ENCODE data around the gene CEP63. TPM values are rescaled to one million over a fixed set of nuclear protein-coding genes. Genes with fewer than 3 reads are reported as not detected.

Gene CEP63
- polyA plus RNA-seq, 3 donors, result 11.1 to 18.8 (median 17.2) TPM

DNA sequence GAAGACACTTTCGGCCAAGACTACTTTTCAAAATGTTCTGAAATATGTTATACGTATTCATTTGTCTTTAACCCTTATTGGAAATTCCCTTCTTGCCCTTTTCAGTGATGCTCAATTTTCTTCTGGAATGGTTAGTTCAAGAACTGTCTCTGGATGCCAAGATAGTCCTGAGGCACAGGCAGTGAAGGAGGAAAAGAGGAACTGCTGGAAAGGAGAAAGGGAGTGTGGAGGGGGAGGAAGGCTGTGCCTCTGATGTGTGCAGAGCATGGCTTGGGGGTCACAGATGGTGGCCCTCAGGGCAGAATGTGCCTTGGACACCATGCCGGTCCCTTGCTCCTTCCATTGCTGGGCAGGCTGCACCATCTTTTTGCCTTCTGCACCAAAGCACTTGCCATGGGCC lies 73.7 kb downstream of the CEP63 start:
- Mint-ChIP-seq H3K27ac (peak overlapping the region in 3 of 7 donors; percentile 1 to 17 (median 6)), H3K36me3 (peaks cover 41 to 44% of the 10 kb centered on the region in 2 donors), H3K9me3 (no peaks in the 10 kb centered on the region), H3K4me1 (peaks cover 20% of the 10 kb centered on the region), H3K4me3 (no peak overlapping the region), H3K27me3 (ENCODE audit: low read depth in 3 of 3) (no peaks in the 10 kb centered on the region)
- Histone ChIP-seq H2AFZ (ENCODE audit: insufficient read depth, low read depth, low read length, poor library complexity, severe bottlenecking) (no peak overlapping the region), H4K20me1 (ENCODE audit: insufficient read depth, low read length) (no peaks in the 10 kb centered on the region), H3K27ac (ENCODE audit: low read depth in 1 of 2, low read length in 2 of 2) (peak overlapping the region in 1 of 2 donors; percentile 13), H3K9ac (ENCODE audit: insufficient read depth, low read length, poor library complexity, severe bottlenecking) (no peak overlapping the region), H3K79me2 (ENCODE audit: insufficient read depth, low read length) (no peaks in the 10 kb centered on the region), H3K27me3 (ENCODE audit: control insufficient read depth in 2 of 2, insufficient read depth in 2 of 2, low read length in 2 of 2) (no peaks in the 10 kb centered on the region), H3K4me1 (ENCODE audit: control insufficient read depth in 1 of 2, insufficient read depth in 2 of 2, low read length in 2 of 2) (peaks cover 13 to 22% of the 10 kb centered on the region in 2 donors), H3K4me3 (replicated peaks in 1 of 3; ENCODE audit: low read depth in 2 of 3, low read length in 3 of 3) (no peak overlapping the region), H3K36me3 (replicated peaks in 1 of 2; ENCODE audit: control insufficient read depth in 1 of 2, insufficient read depth in 2 of 2, low read length in 2 of 2) (peaks cover 14 to 63% of the 10 kb centered on the region in 2 donors), H3K9me3 (replicated peaks in 1 of 2; ENCODE audit: control insufficient read depth in 1 of 2, insufficient read depth in 1 of 2, low read length in 2 of 2) (no peaks in the 10 kb centered on the region), H3K4me2 (replicated peaks; ENCODE audit: extremely low read depth, low read length, poor library complexity, severe bottlenecking) (no peak overlapping the region)
- TF ChIP-seq, protein P1, sequence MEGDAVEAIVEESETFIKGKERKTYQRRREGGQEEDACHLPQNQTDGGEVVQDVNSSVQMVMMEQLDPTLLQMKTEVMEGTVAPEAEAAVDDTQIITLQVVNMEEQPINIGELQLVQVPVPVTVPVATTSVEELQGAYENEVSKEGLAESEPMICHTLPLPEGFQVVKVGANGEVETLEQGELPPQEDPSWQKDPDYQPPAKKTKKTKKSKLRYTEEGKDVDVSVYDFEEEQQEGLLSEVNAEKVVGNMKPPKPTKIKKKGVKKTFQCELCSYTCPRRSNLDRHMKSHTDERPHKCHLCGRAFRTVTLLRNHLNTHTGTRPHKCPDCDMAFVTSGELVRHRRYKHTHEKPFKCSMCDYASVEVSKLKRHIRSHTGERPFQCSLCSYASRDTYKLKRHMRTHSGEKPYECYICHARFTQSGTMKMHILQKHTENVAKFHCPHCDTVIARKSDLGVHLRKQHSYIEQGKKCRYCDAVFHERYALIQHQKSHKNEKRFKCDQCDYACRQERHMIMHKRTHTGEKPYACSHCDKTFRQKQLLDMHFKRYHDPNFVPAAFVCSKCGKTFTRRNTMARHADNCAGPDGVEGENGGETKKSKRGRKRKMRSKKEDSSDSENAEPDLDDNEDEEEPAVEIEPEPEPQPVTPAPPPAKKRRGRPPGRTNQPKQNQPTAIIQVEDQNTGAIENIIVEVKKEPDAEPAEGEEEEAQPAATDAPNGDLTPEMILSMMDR (IDR thresholded peaks at IDR 0.05), result no peak
- intact Hi-C loops (cut with micrococcal nuclease), result no loop called here
- DNase-seq, result no peak
- 92% methylated on average over 2 of the region's 3 CpGs for WGBS (ENCODE audit: insufficient coverage)

- H3K27me3 Mint-ChIP-seq (ENCODE audit: low read depth in 3 of 3), result no peaks in the 10 kb centered on the region
- Histone ChIP-seq H3K27ac (ENCODE audit: low read depth in 1 of 2, low read length in 2 of 2) (peak overlapping the region; percentile 31 to 61), H3K4me3 (replicated peaks in 1 of 3; ENCODE audit: low read depth in 2 of 3, low read length in 3 of 3) (no peak overlapping the region), H3K27me3 (ENCODE audit: control insufficient read depth in 2 of 2, insufficient read depth in 2 of 2, low read length in 2 of 2) (no peaks in the 10 kb centered on the region), H3K9me3 (replicated peaks in 1 of 2; ENCODE audit: control insufficient read depth in 1 of 2, insufficient read depth in 1 of 2, low read length in 2 of 2) (no peaks in the 10 kb centered on the region), H3K9ac (ENCODE audit: insufficient read depth, low read length, poor library complexity, severe bottlenecking) (no peak overlapping the region), H3K79me2 (ENCODE audit: insufficient read depth, low read length) (no peaks in the 10 kb centered on the region), H2AFZ (ENCODE audit: insufficient read depth, low read depth, low read length, poor library complexity, severe bottlenecking) (peak overlapping the region; percentile 6), H3K4me1 (ENCODE audit: control insufficient read depth in 1 of 2, insufficient read depth in 2 of 2, low read length in 2 of 2) (peaks cover 13 to 22% of the 10 kb centered on the region in 2 donors), H3K36me3 (replicated peaks in 1 of 2; ENCODE audit: control insufficient read depth in 1 of 2, insufficient read depth in 2 of 2, low read length in 2 of 2) (peaks cover 16 to 54% of the 10 kb centered on the region in 2 donors), H4K20me1 (ENCODE audit: insufficient read depth, low read length) (no peaks in the 10 kb centered on the region), H3K4me2 (replicated peaks; ENCODE audit: extremely low read depth, low read length, poor library complexity, severe bottlenecking) (no peak overlapping the region)
- H3K4me1 Mint-ChIP-seq, result peaks cover 20% of the 10 kb centered on the region
- H3K9me3 Mint-ChIP-seq, result no peaks in the 10 kb centered on the region
- H3K36me3 Mint-ChIP-seq, result peaks cover 41 to 50% of the 10 kb centered on the region in 2 donors
- no peak for DNase-seq
- TF ChIP-seq, protein P1 (IDR thresholded peaks at IDR 0.05), result no peak
- peak overlapping the region; percentile 48 to 91 (median 80) for H3K27ac Mint-ChIP-seq
- intact Hi-C loops (cut with micrococcal nuclease), result no loop called here
- WGBS (ENCODE audit: insufficient coverage), result 94% methylated on average over 4 of the region's 4 CpGs
- H3K4me3 Mint-ChIP-seq, result peak overlapping the region in 1 of 2 donors; percentile 3
Observed at GRCh38 chr3:134562055-134562454, 76.2 kb downstream of the CEP63 start.
